NT2/D1 (cell line): Measurements from ENCODE around the gene HJURP.
"Not testable (repeated sequence)": the region's sequence is repeated elsewhere in the genome, so short reads cannot be mapped to it uniquely, and the experiment has no call there.

Source experiments
- DNase-seq: peaks from one replicate; pipeline ENCODE4 v3.0.0-alpha.2; 2011; ENCODE audit warnings: low read depth, low spot score
- H3K27me3 ChIP-seq: 2 replicates; pipeline ENCODE4 v1.6.0; 2011; ENCODE audit warnings: mild to moderate bottlenecking; ENCODE audit not compliant: insufficient read length, insufficient read depth
- H3K36me3 ChIP-seq: 2 replicates; pipeline ENCODE4 v1.6.1; 2011; ENCODE audit warnings: mild to moderate bottlenecking, low read length, mixed read lengths; ENCODE audit not compliant: insufficient read depth, insufficient read length
- H3K4me1 ChIP-seq: 2 replicates; pipeline ENCODE4 v1.5.1; 2011; ENCODE audit not compliant: insufficient read depth, insufficient read length
- H3K4me3 ChIP-seq: 2 replicates; pipeline ENCODE4 v1.5.1; 2011; ENCODE audit warnings: low read depth; ENCODE audit not compliant: insufficient read length
- H3K9ac ChIP-seq: 2 replicates; pipeline ENCODE4 v1.6.0; 2011; ENCODE audit warnings: low read depth; ENCODE audit not compliant: insufficient read length
- H3K9me3 ChIP-seq: 2 replicates; pipeline ENCODE4 v1.5.1; 2011; ENCODE audit warnings: mild to moderate bottlenecking, low read length; ENCODE audit not compliant: insufficient read depth
- SUZ12 ChIP-seq: IDR thresholded peaks from 2 replicates; pipeline ENCODE4 v1.6.1; 2011; ENCODE audit not compliant: insufficient read length, insufficient read depth; ENCODE audit errors: extremely low read depth
- YY1 ChIP-seq: IDR thresholded peaks from 2 replicates; pipeline ENCODE4 v1.6.1; 2011; ENCODE audit not compliant: insufficient read length, insufficient read depth
- ZNF274 ChIP-seq: IDR thresholded peaks from 2 replicates; pipeline ENCODE4 v1.6.1; 2011; ENCODE audit warnings: mild to moderate bottlenecking, low read depth, low read length

Gene HJURP, protein sequence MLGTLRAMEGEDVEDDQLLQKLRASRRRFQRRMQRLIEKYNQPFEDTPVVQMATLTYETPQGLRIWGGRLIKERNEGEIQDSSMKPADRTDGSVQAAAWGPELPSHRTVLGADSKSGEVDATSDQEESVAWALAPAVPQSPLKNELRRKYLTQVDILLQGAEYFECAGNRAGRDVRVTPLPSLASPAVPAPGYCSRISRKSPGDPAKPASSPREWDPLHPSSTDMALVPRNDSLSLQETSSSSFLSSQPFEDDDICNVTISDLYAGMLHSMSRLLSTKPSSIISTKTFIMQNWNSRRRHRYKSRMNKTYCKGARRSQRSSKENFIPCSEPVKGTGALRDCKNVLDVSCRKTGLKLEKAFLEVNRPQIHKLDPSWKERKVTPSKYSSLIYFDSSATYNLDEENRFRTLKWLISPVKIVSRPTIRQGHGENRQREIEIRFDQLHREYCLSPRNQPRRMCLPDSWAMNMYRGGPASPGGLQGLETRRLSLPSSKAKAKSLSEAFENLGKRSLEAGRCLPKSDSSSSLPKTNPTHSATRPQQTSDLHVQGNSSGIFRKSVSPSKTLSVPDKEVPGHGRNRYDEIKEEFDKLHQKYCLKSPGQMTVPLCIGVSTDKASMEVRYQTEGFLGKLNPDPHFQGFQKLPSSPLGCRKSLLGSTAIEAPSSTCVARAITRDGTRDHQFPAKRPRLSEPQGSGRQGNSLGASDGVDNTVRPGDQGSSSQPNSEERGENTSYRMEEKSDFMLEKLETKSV

DNA sequence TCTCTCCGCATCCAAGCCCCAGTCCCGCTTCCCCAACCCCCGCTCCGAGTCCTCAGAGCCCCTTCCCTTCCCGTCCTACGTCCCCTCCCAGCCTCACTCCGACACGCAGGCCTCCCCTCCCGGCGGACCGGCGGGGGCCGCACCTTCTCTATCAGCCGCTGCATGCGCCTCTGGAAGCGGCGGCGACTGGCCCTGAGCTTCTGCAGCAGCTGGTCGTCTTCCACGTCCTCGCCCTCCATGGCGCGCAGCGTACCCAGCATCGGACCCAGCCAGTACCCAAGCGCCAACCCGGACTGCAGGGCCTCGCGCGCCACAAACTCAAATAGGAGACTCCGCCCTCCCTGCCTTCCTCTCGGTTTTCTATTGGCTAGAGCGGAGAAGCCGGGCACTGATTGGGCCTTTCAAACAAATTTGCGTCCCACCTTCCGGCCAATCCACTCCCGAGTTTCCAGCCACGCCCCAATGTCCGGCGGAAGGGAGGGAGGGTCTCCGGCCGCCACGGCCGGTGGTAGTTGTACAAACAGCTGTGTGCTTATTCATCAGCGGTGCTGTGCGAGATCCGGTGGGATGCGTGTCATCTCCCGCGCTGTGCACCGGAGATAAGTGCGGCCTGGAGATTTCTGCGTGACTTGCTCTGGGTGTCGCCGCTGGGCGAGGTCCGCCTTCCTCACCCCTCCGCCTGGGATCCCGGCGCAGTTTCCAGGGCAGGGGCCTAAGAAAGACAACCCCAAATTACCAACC is at the start of gene HJURP:
Gene HJURP, minus strand, starts transcription at position 295 of the 741 bp plus-strand sequence. Its CDS starts 35 bp downstream, at position 260.
- peak within 1 kb of the TSS; percentile 96 for H3K9ac ChIP-seq
- no peak for TF ChIP-seq SUZ12
- no peak for TF ChIP-seq ZNF274
- no peak for TF ChIP-seq YY1
- H3K4me3 ChIP-seq: peak within 1 kb of the TSS; percentile 93
- H3K4me1 ChIP-seq: no peaks in the 10 kb centered on the region
- no peaks in the 10 kb centered on the region for H3K9me3 ChIP-seq
- no peaks in the 10 kb centered on the region for H3K27me3 ChIP-seq
- H3K36me3 ChIP-seq: peaks cover 43% of the 10 kb centered on the region
- DNase-seq: peak; percentile 94

DNA sequence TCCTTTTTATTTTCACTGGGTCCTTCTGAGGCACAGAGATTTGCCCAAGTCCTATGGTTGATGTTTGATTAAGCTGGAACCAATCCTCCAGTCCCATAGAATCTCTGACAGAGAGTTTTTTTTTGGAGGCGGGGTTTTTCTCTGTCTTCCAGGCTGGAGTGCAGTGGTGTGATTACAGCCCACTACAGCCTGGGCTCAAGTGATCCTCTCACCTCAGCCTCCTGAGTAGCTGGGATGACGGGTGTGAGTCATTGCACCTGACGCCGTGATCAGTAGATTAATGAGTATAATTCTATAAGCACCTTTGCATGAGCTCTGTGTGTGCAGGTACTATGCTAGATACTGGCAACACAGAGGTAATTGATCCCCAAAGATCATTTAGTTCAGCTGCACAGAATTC is 47.5 kb upstream of the HJURP start:
- TF ChIP-seq YY1 (no peak), ZNF274 (no peak)
- no peaks in the 10 kb centered on the region for H3K27me3 ChIP-seq

DNA sequence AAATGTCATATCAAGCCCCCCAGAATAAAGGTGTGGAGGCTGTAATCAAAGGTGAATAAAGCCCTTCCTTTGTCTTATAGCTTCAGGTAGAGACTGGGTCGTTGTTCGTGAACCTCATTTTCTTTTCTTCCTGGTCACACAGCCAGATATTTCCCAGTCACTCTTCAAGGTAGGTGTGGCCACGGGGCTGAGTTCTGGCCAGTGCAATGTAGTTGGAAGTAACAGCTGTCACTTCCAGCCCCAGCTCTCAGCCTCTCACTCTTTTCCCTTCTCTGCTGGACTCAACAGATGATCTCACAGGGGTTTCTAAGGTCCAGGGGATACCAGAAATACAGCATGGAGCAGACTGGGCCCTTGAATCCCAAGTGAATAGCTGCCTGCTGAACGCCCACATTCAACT is 47.0 kb upstream of the HJURP start:
- DNase-seq: no peak
- H3K9me3 ChIP-seq: no peaks in the 10 kb centered on the region
- H3K9ac ChIP-seq: no peak overlapping the region
- H3K4me3 ChIP-seq: no peak overlapping the region
- H3K4me1 ChIP-seq: no peaks in the 10 kb centered on the region
- H3K36me3 ChIP-seq: no peaks in the 10 kb centered on the region
- no peak for TF ChIP-seq SUZ12
- TF ChIP-seq ZNF274: no peak
- TF ChIP-seq YY1: no peak
- no peaks in the 10 kb centered on the region for H3K27me3 ChIP-seq

More for the DNA sequence above, 47.5 kb upstream of the HJURP start:
- Histone ChIP-seq H3K9me3 (no peaks in the 10 kb centered on the region), H3K4me1 (no peaks in the 10 kb centered on the region), H3K9ac (no peak overlapping the region), H3K4me3 (no peak overlapping the region), H3K36me3 (no peaks in the 10 kb centered on the region)
- no peak for DNase-seq

DNA sequence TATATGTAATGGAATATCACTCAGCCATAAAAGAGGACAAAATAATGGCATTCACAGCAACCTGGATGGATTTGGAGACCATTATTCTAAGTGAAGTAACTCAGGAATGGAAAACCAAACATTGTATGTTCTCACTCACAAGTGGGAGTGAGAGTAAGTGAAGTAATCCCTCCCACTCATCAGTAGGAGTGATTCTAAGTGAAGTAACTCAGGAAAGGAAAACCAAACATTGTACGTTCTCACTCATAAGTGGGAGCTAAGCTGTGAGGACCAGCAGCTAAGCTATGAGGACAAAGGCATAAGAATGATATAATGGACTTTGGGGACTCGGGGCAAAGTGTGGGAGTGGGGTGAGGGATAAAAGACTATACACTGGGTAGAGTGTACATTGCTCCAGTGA is 41.9 kb upstream of the HJURP start:
- H3K27me3 ChIP-seq, DNase-seq, H3K9ac ChIP-seq, H3K4me3 ChIP-seq, H3K9me3 ChIP-seq, H3K36me3 ChIP-seq, H3K4me1 ChIP-seq: not testable (repeated sequence)

DNA sequence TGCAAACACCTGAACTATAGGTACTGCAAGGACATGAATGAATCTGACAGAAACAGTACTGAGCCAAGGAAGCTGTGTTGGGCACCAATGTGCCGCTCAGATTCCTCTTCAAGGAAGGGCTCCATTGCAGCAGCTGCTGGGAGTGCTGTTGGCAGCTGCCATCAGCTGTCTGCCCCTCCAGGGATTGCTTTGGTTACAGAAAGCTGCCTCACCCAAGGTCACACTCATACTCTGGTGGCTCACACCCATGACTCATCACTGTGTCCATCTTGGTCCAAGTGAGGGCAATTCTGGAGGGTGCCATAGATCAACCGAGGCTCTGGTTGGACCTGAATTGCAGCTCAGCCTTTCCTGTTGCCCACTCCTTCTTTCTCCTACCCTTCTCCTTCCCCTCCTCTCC is 38.5 kb upstream of the HJURP start:
- no peaks in the 10 kb centered on the region for H3K36me3 ChIP-seq
- TF ChIP-seq SUZ12 (no peak), ZNF274 (no peak), YY1 (no peak)
- no peaks in the 10 kb centered on the region for H3K9me3 ChIP-seq
- no peak for DNase-seq
- no peaks in the 10 kb centered on the region for H3K27me3 ChIP-seq
- H3K4me3 ChIP-seq: no peak overlapping the region
- H3K9ac ChIP-seq: no peak overlapping the region
- H3K4me1 ChIP-seq: no peaks in the 10 kb centered on the region

DNA sequence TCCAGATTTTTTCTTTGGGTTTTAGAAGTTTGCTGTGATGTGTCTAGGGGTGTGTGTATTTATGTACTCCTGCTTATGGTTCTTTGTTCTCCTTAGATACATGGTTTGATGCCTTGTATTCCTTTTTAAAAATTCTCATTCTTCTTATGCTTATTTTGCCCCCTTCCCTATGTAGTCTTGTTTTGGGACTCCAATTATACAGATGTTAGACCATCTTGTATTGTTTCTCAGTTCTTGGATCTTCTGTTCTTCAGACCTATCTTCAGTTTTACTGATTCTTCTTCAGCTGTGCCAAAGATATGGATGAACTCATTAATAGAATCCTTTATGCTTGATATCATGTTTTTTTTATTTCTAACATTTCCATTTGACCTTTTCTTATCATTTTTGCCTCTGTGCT is 28.0 kb upstream of the HJURP start:
- no peak for DNase-seq
- Histone ChIP-seq H3K36me3 (no peaks in the 10 kb centered on the region), H3K9me3 (peaks cover 7% of the 10 kb centered on the region; the same call in 1 of the 2 replicates), H3K27me3 (no peaks in the 10 kb centered on the region), H3K4me3 (no peak overlapping the region), H3K4me1 (no peaks in the 10 kb centered on the region), H3K9ac (no peak overlapping the region)
- TF ChIP-seq YY1: no peak
- TF ChIP-seq SUZ12: no peak

DNA sequence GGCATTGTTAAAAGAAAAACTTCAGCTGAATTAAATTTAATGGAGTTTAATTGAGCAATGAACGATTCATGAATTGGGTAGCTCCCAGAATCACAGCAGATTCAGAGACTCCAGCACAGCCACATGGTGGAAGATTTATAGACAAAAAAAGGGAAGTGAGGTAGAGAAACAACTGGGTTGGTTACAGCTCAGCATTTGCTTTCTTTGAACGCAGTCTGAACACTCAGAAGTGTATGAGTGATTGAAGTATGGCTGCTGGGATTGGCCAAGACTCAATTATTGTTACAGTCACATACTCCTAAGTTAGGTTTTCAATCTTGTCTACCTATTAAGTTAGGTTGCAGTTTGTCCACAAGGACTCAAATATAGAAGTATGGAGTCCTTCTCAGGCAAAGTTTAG is 17.8 kb upstream of the HJURP start:
- H3K4me1 ChIP-seq, H3K4me3 ChIP-seq, H3K9ac ChIP-seq, DNase-seq, H3K27me3 ChIP-seq, H3K36me3 ChIP-seq: not testable (repeated sequence)
- peaks cover 17% of the 10 kb centered on the region for H3K9me3 ChIP-seq
